Left lung (tissue), 10 donors: ENCODE measurements around the gene DGLUCY. TPM values are rescaled to one million over a fixed set of nuclear protein-coding genes. Genes with fewer than 3 reads are reported as not detected.
A peak's percentile ranks its signal among the peaks of the same experiment; 100 is the strongest.
"Not testable (repeated sequence)": the region's sequence is repeated elsewhere in the genome, so short reads cannot be mapped to it uniquely, and the experiment has no call there.

Experiments used
- ATAC-seq: fragments of 200-7000 bp; cut with Tn5 transposase; one replicate; pipeline ENCODE4 v1.9.1; 2020; ENCODE audit warnings: moderate library complexity
- DNase-seq, 4 donors: peaks; one replicate each; pipeline ENCODE4 v3.0.0-alpha.2; 2013 to 2020
- H3K27ac ChIP-seq, 2 donors: fragments of 200-600 bp; sonication (generic) in 1 of 2; one replicate each; pipeline versions ENCODE4 v1.5.0 to v1.8.0; 2020 to 2021
- H3K27me3 ChIP-seq, 2 donors: fragments of 200-600 bp; sonication (generic) in 1 of 2; one replicate each; pipeline versions ENCODE4 v1.5.0 to v1.8.0; 2020 to 2021
- H3K36me3 ChIP-seq, 2 donors: fragments of 200-600 bp; sonication (generic) in 1 of 2; one replicate each; pipeline versions ENCODE4 v1.5.0 to v1.8.0; 2020 to 2021
- H3K4me1 ChIP-seq, 2 donors: fragments of 200-600 bp; one replicate each; pipeline ENCODE4 v1.8.0; 2021
- H3K4me3 ChIP-seq, 2 donors: fragments of 200-600 bp; sonication (generic) in 1 of 2; one replicate each; pipeline versions ENCODE4 v1.5.0 to v1.8.0; 2020 to 2021; ENCODE audit warnings: mild to moderate bottlenecking in 1 of 2
- H3K9me3 ChIP-seq, 2 donors: fragments of 200-600 bp; sonication (generic) in 1 of 2; one replicate each; pipeline versions ENCODE4 v1.5.0 to v1.8.0; 2020 to 2021
- intact Hi-C, 2 donors: fragments of 100-400 bp; cut with DNase I; formaldehyde crosslinking; loops; one replicate each; pipeline versions ENCODE4 v1.11.2 to v1.14.2; 2022
- polyA plus RNA-seq, 6 donors: library from polyadenylated mRNA; unstranded; fragments of 120-200 nt; gene quantifications; one replicate each; pipeline ENCODE4 v1.2.1, GENCODE V29; 2013; ENCODE audit not compliant: insufficient read length in 6 of 6
- total RNA-seq, 2 donors: library from RNA; stranded (reverse); fragmentation: NEBNext Ultra II Directional; extraction: Animal tissue kit (Norgen Biotek cat#: 25700); gene quantifications; one replicate each; pipeline ENCODE4 v1.2.1, GENCODE V29; 2021
- TF ChIP-seq, protein P1 (sequence below), 2 donors: fragments of 200-600 bp; sonication (generic) in 1 of 2; IDR thresholded peaks; one replicate each; pipeline versions ENCODE4 v1.5.0 to v1.8.0; 2021; ENCODE audit warnings: antibody characterized with exemption in 2 of 2
- donor health status: DM: no; HTN: yes; CAD: no.
- donor health status: DM: no; HTN: no; CAD: no.

DGLUCY gene
- total and polyA plus RNA-seq, 8 donors: 56.7 to 77.0 (median 66.1) TPM

DNA sequence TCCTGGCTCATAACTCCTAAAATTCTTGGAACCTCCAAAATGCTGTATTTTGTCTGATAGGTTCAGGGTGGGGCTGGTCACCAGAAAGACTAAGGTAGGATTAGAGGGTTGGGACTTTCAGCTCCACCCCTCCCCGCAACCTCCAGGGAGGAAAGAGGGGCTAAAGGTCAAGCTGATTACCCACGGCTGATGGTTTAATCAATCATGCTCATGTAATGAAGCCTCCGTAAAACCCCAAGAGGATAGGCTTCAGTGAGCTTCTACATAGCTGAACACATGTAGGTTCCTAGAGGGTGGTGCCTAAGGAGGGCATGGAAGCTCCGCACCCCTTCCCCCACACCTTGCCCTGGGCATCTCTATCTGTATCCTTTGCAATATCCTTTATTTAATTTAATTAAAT lies 60.0 kb downstream of the DGLUCY start:
- no peak for DNase-seq
- H3K4me3 ChIP-seq: no peak overlapping the region
- peaks cover 10% of the 10 kb centered on the region in 2 donors for H3K4me1 ChIP-seq
- no peak overlapping the region for H3K27ac ChIP-seq
- no peaks in the 10 kb centered on the region for H3K27me3 ChIP-seq
- no peak for ATAC-seq
- intact Hi-C loops: loop anchor here in 1 of 2 donors (5.0 kb wide), 1 partner anchor 272 kb away; no protein-coding TSS in a partner anchor
- peaks cover 0 to 70% of the 10 kb centered on the region in 2 donors for H3K36me3 ChIP-seq
- TF ChIP-seq, protein P1, sequence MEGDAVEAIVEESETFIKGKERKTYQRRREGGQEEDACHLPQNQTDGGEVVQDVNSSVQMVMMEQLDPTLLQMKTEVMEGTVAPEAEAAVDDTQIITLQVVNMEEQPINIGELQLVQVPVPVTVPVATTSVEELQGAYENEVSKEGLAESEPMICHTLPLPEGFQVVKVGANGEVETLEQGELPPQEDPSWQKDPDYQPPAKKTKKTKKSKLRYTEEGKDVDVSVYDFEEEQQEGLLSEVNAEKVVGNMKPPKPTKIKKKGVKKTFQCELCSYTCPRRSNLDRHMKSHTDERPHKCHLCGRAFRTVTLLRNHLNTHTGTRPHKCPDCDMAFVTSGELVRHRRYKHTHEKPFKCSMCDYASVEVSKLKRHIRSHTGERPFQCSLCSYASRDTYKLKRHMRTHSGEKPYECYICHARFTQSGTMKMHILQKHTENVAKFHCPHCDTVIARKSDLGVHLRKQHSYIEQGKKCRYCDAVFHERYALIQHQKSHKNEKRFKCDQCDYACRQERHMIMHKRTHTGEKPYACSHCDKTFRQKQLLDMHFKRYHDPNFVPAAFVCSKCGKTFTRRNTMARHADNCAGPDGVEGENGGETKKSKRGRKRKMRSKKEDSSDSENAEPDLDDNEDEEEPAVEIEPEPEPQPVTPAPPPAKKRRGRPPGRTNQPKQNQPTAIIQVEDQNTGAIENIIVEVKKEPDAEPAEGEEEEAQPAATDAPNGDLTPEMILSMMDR (IDR thresholded peaks at IDR 0.05): no peak
- H3K9me3 ChIP-seq: no peaks in the 10 kb centered on the region

DNA sequence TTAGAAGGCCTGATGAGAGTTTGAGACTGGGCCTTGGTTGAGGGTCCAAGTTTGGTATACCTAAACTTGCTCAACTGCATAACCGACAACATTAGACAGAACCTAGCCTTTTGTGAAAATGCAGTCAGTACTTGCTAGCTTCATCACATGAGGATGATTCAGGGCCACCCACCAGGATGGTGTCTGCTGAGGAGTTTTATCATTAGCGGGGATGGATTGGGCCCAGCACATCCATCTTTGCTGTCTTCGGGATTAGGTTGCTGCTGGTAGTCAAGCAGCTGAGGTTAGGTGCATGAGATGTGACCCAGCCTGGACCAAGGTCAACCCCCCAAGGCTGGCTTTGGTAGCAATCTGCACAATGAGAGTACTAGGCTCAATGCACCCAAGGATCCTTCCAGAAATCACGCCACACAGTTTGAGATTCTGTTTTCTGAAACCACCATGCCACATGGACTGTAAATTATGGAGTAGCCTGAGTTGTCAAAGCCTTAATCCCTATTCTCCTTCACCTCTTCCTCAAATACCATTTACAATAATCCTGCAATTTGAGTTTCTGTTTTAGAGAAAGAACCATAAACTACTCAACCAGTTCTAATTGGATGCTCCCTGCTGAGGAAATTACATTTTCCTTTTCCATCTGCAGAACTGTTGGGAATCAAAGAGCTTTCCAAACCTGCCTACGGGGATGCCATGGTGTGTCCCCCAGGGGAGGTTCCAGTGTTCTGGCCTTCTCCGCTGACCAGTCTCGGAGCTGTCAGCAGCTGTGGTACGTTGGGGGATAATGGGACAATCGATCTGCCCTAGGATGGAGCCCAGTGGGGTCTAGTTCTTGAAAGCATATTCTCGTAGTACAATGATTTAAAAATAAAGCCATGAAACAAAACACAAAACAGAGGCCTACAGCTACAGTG lies 61.7 kb downstream of the DGLUCY start:
- DNase-seq (no peak), ATAC-seq (no peak)
- H3K27ac ChIP-seq: no peak overlapping the region
- intact Hi-C loops: loop anchor here in 1 of 2 donors (5.0 kb wide), 1 partner anchor 107 kb away; no protein-coding TSS in a partner anchor
- H3K9me3 ChIP-seq: no peaks in the 10 kb centered on the region
- peaks cover 0 to 61% of the 10 kb centered on the region in 2 donors for H3K36me3 ChIP-seq
- no peak overlapping the region for H3K4me3 ChIP-seq
- peaks cover 6 to 10% of the 10 kb centered on the region in 2 donors for H3K4me1 ChIP-seq
- TF ChIP-seq, protein P1 (IDR thresholded peaks at IDR 0.05): no peak
- no peaks in the 10 kb centered on the region for H3K27me3 ChIP-seq

DNA sequence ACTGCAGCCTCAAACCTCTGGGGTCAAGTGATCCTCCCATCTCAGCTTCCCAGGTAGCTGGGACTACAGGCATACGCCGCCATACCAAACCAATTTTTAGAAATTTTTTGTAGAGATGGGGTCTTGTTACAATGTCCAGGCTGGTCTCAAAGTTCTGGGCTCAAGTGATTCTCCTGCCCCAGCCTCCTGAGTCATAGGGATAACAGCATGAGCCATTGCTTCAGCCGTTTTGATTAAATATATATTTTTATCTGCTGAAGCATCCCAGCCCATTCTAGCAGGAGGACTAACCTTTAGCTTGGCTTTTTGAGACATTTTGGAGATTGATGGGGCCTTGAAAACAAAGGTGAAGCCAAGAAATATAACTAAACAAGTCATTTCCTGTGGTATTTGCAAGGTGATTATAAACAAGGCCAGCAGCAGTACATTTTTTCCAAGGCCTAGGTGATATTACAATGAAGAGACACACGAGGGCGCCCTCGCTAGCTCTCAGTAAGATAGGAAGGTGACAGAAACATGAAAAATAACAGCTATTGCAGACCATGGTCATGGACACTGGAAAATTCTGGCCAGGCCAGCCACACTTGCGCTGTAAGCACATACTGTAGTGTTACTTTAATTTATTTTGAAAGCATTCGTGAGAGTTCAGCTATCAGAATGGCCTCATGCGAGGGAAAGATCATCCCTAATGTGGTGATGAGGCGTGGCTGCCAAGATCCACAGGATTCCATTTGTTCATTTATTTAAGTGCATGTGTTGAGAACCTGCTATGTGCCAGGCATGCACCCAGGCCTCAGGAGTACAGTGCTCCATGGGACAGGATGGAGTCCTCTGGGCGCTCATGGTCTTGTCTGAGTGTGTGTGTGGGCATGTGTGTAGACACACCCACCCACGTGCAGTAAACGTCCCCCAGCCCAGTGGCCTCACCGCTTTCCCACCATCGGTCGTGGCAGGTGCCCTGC lies 63.5 kb downstream of the DGLUCY start:
- peak; percentile 91 for ATAC-seq

DNA sequence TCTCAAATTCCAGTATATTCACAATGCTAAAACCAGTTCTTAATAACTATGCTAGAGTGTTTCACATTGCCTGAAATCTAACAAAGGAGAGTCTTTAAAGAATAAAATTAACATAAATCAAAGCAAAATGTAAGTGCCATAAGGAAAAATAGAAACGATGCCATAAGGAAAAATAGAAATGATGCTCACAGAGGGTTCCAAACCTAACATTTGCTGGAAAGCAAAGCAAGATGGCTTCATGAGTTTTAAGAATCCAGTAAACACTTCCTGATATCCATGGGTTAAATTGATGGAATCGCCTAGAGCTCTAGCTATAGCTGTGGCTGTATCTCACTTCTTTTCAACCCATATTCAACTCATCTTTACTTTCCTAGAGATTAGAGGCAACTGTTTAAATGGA lies 66.7 kb downstream of the DGLUCY start:
- DNase-seq (no peak), ATAC-seq (no peak)
- intact Hi-C loops: no loop called here
- Histone ChIP-seq H3K4me1 (peaks cover 4 to 10% of the 10 kb centered on the region in 2 donors), H3K36me3 (peaks cover 0 to 68% of the 10 kb centered on the region in 2 donors), H3K27me3 (no peaks in the 10 kb centered on the region), H3K27ac (no peak overlapping the region), H3K9me3 (no peaks in the 10 kb centered on the region), H3K4me3 (no peak overlapping the region)
- TF ChIP-seq, protein P1 (IDR thresholded peaks at IDR 0.05): no peak

More for the DNA sequence above, 63.5 kb downstream of the DGLUCY start:
- Histone ChIP-seq H3K4me1 (peaks cover 4 to 10% of the 10 kb centered on the region in 2 donors), H3K36me3 (peaks cover 0 to 69% of the 10 kb centered on the region in 2 donors), H3K4me3 (no peak overlapping the region), H3K9me3 (no peaks in the 10 kb centered on the region), H3K27ac (peak overlapping the region in 1 of 2 donors; percentile 41), H3K27me3 (no peaks in the 10 kb centered on the region)
- TF ChIP-seq, protein P1 (IDR thresholded peaks at IDR 0.05): peak; percentile 72 to 74
- DNase-seq: peak in 2 of 4 donors; percentile 56 to 61
- intact Hi-C loops: loop anchor here in 1 of 2 donors (5.0 kb wide), 1 partner anchor 105 kb away; no protein-coding TSS in a partner anchor

DNA sequence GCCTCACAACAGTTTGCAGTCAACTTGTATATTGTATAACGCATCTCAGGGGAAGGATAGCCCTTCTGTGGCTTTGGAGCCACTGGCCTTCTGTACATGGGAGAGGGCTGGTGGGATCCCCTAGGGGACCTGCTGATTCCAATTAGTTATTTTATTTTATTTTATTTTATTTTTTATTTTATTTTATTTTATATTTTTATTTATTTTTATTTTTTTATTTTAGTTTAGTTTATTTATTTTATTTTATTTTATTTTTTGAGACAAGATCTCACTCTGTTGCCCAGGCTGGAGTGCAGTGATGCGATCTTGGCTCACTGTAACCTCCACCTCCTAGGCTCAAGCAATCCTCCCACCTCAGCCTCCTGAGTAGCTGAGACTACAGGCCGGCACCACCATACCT lies 68.9 kb downstream of the DGLUCY start:
- DNase-seq, H3K27ac ChIP-seq, H3K27me3 ChIP-seq, intact Hi-C loops, H3K4me3 ChIP-seq, ATAC-seq, H3K9me3 ChIP-seq, H3K4me1 ChIP-seq: not testable (repeated sequence)
- peaks cover 0 to 75% of the 10 kb centered on the region in 2 donors for H3K36me3 ChIP-seq
